Upper lobe of left lung (tissue), 6 donors: ENCODE results near the gene RALGAPA2. TPM values are rescaled to one million over a fixed set of nuclear protein-coding genes. Genes with fewer than 3 reads are reported as not detected.
A peak's percentile ranks its signal among the peaks of the same experiment; 100 is the strongest.

Source experiments
- ATAC-seq, 2 donors: fragments of 200-7000 bp; cut with Tn5 transposase; one replicate each; pipeline ENCODE4 v1.9.1; 2022; ENCODE audit warnings: mild to moderate bottlenecking in 2 of 2, moderate library complexity in 2 of 2; ENCODE audit not compliant: low FRiP score in 2 of 2
- DNase-seq, 2 donors: peaks; one replicate each; pipeline ENCODE4 v3.0.0-alpha.2; 2019 to 2020
- H3K27ac ChIP-seq, 4 donors: fragments of 200-600 bp; sonication (generic); one replicate each; pipeline ENCODE4 v1.5.1; 2016 to 2019
- H3K27me3 ChIP-seq, 4 donors: fragments of 200-600 bp; sonication (generic); one replicate each; pipeline ENCODE4 v1.5.1; 2017 to 2019
- H3K36me3 ChIP-seq, 4 donors: fragments of 200-600 bp; sonication (generic); one replicate each; pipeline ENCODE4 v1.5.1; 2016 to 2019
- H3K4me1 ChIP-seq, 4 donors: fragments of 200-600 bp; sonication (generic); one replicate each; pipeline ENCODE4 v1.5.1; 2018 to 2019
- H3K4me3 ChIP-seq, 4 donors: fragments of 200-600 bp; sonication (generic); one replicate each; pipeline ENCODE4 v1.5.1; 2017 to 2019; ENCODE audit warnings: mild to moderate bottlenecking in 2 of 4, moderate library complexity in 1 of 4
- H3K9me3 ChIP-seq, 4 donors: fragments of 200-600 bp; sonication (generic); one replicate each; pipeline ENCODE4 v1.5.1; 2018 to 2019
- EP300 ChIP-seq, 4 donors: sonication (generic); formaldehyde crosslinking; IDR thresholded peaks; one replicate each; pipeline ENCODE4 v1.5.1; 2017; ENCODE audit warnings: antibody characterized with exemption in 4 of 4, control low read depth in 2 of 4
- POLR2A ChIP-seq, 4 donors: fragments of 450-650 bp; IDR thresholded peaks; one replicate each; pipeline ENCODE4 v1.5.1; 2016 to 2017; ENCODE audit warnings: antibody characterized with exemption in 4 of 4, mild to moderate bottlenecking in 2 of 4
- POLR2AphosphoS5 ChIP-seq, 2 donors: sonication (generic); formaldehyde crosslinking; IDR thresholded peaks; one replicate each; pipeline ENCODE4 v1.5.1; 2017; ENCODE audit warnings: antibody characterized with exemption in 2 of 2
- WGBS, 2 donors: methylation state at CpG; one replicate each; pipeline ENCODE4 v1.1.5; 2017 to 2018; 5-methylcytosine and 5-hydroxymethylcytosine counted together
- total RNA-seq, 6 donors: library from RNA; depleted of rRNA in 4 of 6; stranded (reverse); fragments of >200 nt in 4 of 6; gene quantifications; one replicate each; pipeline versions ENCODE4 v1.1.0 to v1.2.1, GENCODE V29; 2016 to 2021
- TF ChIP-seq, protein P1 (sequence below), 6 experiments: fragments of 450-650 bp in 4 of 6; fragments of 200-600 bp in 2 of 6; sonication (generic) in 2 of 6; IDR thresholded peaks; one replicate each; pipeline ENCODE4 v1.5.1; 2016 to 2019; ENCODE audit warnings: antibody characterized with exemption in 6 of 6
- donor health status: DM: no; HTN: no; CAD: no; lungs with moderate emphysema.
- donor health status: DM: no; HTN: yes; CAD: no; lungs with severe emphysema.

RALGAPA2 gene
- total RNA-seq, 6 donors from 2014 or later, result 50.8 to 95.3 (median 65.3) TPM

DNA sequence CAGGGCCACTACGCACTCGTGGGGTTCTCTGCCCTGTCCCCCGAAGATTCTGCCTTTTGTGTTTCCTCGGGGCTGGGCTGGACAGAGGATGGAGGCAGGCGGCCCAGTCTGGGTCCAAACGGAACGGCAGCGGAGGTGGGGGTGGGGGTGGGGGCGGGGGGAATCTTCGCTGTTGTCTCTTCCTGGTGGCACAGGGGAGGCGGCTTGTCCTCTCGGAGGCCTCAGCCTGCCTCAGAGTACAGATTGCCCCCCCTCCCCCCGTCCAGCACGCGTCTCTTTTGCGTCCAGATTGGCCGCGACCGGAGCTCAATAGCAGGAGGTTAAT lies 345.9 kb downstream of the RALGAPA2 start:
- H3K4me1 ChIP-seq, result peaks cover 35 to 59% (median 41%) of the 10 kb centered on the region in 4 donors
- ATAC-seq (no peak), DNase-seq (no peak)
- WGBS, 2 donors, result 5 to 7% methylated on average over 4 to 9 of the region's 19 CpGs
- no peaks in the 10 kb centered on the region for H3K9me3 ChIP-seq
- peaks cover 0 to 81% (median 52%) of the 10 kb centered on the region in 4 donors for H3K27me3 ChIP-seq
- no peak for TF ChIP-seq POLR2A (IDR thresholded peaks at IDR 0.05)
- H3K36me3 ChIP-seq, result no peaks in the 10 kb centered on the region
- H3K4me3 ChIP-seq, result no peak overlapping the region
- H3K27ac ChIP-seq, result no peak overlapping the region

DNA sequence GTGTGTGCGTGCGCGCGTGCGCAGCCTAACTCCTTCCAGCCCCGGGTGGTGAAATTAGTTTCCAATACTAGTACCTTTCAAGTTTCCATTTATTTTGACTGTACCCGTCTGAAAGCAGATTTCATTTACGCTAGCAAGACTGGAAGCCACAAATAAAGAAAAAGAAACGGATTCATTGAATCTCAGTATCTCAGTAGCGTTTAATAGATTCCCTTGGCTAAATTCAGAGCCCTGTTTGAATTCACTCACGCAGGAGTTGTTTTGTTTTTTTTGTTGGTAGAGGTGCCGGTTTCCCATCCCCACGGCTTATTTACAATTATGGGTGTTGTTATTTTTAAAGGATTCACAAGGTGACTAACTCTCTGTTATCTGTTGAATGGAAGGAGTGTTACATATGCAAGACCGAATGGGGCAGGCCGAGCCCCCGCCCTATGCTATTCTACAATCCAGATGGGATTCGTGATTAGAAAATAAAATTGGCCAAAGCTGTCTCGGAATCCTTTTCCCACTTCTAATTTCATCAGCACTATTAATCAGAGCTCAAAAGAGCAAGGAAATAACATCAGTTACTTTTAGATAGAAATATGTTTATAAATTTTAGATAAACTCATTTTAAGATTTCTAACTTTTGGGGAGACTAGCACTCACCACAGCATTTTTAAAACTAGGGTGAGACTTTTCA lies 346.8 kb downstream of the RALGAPA2 start:
- no peaks in the 10 kb centered on the region for H3K36me3 ChIP-seq
- no peaks in the 10 kb centered on the region for H3K9me3 ChIP-seq
- H3K27ac ChIP-seq, result no peak overlapping the region
- H3K4me3 ChIP-seq, result no peak overlapping the region
- WGBS, 2 donors, result 12% methylated on average over 18 of the region's 18 CpGs
- peaks cover 35 to 60% (median 41%) of the 10 kb centered on the region in 4 donors for H3K4me1 ChIP-seq
- TF ChIP-seq POLR2A (IDR thresholded peaks at IDR 0.05) (no peak), EP300 (IDR thresholded peaks at IDR 0.05) (no peak), POLR2AphosphoS5 (IDR thresholded peaks at IDR 0.05) (no peak)
- TF ChIP-seq, protein P1, sequence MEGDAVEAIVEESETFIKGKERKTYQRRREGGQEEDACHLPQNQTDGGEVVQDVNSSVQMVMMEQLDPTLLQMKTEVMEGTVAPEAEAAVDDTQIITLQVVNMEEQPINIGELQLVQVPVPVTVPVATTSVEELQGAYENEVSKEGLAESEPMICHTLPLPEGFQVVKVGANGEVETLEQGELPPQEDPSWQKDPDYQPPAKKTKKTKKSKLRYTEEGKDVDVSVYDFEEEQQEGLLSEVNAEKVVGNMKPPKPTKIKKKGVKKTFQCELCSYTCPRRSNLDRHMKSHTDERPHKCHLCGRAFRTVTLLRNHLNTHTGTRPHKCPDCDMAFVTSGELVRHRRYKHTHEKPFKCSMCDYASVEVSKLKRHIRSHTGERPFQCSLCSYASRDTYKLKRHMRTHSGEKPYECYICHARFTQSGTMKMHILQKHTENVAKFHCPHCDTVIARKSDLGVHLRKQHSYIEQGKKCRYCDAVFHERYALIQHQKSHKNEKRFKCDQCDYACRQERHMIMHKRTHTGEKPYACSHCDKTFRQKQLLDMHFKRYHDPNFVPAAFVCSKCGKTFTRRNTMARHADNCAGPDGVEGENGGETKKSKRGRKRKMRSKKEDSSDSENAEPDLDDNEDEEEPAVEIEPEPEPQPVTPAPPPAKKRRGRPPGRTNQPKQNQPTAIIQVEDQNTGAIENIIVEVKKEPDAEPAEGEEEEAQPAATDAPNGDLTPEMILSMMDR (IDR thresholded peaks at IDR 0.05), result no peak
- ATAC-seq (no peak), DNase-seq (no peak)
- peaks cover 0 to 77% (median 47%) of the 10 kb centered on the region in 4 donors for H3K27me3 ChIP-seq

DNA sequence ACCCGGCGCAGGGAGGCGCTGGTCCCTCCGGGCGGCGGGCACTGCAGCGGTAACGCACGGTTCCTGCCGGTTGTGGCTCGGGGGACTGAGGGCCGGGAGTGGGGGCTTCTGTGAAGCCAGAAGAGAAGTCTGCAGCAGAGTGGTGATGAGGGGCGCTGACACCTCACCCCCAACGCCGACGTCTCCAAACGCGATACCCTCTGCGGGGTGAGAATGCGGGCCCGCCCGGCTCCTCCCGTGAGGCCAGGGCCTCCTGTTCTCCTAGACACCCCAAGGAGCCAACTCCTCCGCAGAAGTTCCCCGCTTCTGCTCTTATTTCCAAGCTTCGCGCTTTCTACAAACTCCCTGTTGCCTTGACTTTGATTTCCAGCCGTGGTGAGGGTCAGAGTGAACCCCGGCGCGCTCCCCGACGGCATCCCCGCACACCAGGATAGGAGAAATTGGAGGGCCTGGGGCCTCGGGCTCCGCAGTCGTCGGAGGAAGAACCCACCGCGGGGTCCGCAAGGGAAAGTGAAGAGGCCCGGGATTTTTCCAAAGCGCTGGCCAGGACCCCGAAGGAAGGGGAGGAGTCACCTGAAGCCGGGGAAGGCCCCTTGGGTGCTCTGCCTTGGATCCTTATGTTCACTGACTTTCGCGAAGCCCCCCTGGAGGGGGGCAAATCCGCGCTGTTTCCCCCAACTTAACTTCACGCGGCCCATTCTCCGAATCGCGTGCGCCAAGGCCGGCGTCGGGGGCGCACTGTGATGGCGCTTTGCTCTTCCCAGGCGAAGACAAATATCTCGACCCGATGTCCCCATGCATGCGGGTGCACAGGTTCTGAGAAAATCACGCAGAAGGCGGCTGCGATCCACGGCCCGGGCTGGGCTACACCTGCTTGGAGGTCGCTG lies 347.6 kb downstream of the RALGAPA2 start:
- H3K27me3 ChIP-seq, result peaks cover 0 to 71% (median 45%) of the 10 kb centered on the region in 4 donors
- whole genome bisulfite sequencing, 2 donors, result 5 to 6% methylated on average over 11 to 55 of the region's 70 CpGs
- ATAC-seq, result no peak

DNA sequence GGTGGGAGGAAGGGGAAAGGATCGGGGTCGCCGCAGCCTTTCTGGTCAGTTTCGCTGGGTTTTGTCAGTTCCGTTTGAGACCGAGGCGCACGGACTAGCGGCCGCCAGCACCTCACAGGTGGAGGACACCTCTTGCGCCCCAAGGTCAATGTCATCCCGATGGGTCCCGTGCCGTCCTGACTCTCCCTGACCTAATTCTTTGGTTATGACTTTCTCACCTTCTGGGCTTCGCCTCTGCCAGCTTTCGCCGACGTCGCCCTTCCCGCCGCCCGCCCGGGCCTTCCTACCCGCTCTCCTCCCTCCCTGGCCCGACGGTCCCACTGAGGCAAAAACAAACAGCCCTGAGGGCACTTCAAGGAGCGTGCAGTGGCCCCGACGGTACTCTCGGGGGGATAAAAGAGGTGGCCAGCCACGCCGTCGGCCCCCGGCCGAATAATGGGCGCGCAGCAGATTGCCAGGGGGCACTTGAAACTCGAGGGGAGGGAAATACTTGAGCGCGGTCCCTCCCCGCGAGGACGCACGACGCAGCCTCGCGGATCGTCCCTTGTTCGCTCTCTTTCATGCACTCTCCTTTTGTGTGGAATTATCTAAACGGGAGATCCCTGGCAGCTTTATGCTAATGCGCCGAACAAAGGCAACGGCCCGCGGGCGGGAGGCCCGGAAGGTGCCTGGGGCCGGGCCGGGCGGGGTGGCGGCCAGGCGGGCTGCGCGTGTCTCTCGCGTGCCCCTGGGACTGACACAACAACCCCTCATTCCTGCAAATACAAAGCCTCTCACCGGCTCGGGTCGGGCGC lies 348.4 kb downstream of the RALGAPA2 start:
- DNase-seq (peak in 1 of 2 donors; percentile 84), ATAC-seq (no peak)
- peaks cover 0 to 63% (median 38%) of the 10 kb centered on the region in 4 donors for H3K27me3 ChIP-seq
- 4 to 5% methylated on average over 26 to 70 of the region's 70 CpGs for WGBS, 2 donors
- H3K9me3 ChIP-seq, result no peaks in the 10 kb centered on the region
- H3K36me3 ChIP-seq, result no peaks in the 10 kb centered on the region
- peaks cover 31 to 57% (median 39%) of the 10 kb centered on the region in 4 donors for H3K4me1 ChIP-seq
- no peak for TF ChIP-seq POLR2A (IDR thresholded peaks at IDR 0.05)
- TF ChIP-seq POLR2AphosphoS5 (IDR thresholded peaks at IDR 0.05), result no peak
- TF ChIP-seq EP300 (IDR thresholded peaks at IDR 0.05), result no peak
- TF ChIP-seq, protein P1 (IDR thresholded peaks at IDR 0.05), result no peak
- H3K4me3 ChIP-seq, result no peak overlapping the region
- no peak overlapping the region for H3K27ac ChIP-seq

More for the DNA sequence above, 347.6 kb downstream of the RALGAPA2 start:
- H3K9me3 ChIP-seq, result no peaks in the 10 kb centered on the region
- TF ChIP-seq POLR2AphosphoS5 (IDR thresholded peaks at IDR 0.05), result no peak
- no peak for TF ChIP-seq POLR2A (IDR thresholded peaks at IDR 0.05)
- TF ChIP-seq, protein P1 (IDR thresholded peaks at IDR 0.05), result no peak
- TF ChIP-seq EP300 (IDR thresholded peaks at IDR 0.05), result no peak
- peak in 1 of 2 donors; percentile 66 for DNase-seq
- H3K36me3 ChIP-seq, result no peaks in the 10 kb centered on the region
- peaks cover 38 to 65% (median 47%) of the 10 kb centered on the region in 4 donors for H3K4me1 ChIP-seq
- H3K27ac ChIP-seq, result no peak overlapping the region
- H3K4me3 ChIP-seq, result no peak overlapping the region

DNA sequence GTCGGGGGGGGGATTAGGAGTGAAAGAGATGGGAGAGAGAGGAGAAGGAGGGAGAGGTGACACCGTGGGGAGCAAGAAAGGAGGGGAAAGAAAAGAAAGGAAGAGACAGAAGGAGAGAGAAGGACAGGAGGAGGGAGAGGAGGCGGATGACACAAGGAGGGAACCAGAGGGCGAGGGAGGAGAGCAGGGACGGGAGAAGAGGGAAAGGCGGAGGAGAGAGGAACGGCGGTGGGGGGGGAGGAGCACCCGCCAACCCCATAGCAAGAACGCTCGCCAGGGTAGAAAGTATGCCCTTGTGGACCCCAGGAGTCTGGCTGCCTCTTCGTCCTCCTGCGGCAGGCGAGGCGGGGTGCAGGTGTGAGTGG lies 349.0 kb downstream of the RALGAPA2 start:
- Histone ChIP-seq H3K9me3 (no peaks in the 10 kb centered on the region), H3K27me3 (peaks cover 0 to 57% (median 35%) of the 10 kb centered on the region in 4 donors), H3K36me3 (no peaks in the 10 kb centered on the region), H3K27ac (no peak overlapping the region), H3K4me3 (no peak overlapping the region), H3K4me1 (peaks cover 25 to 51% (median 36%) of the 10 kb centered on the region in 4 donors)
- WGBS, 2 donors, result 6 to 9% methylated on average over 14 to 15 of the region's 15 CpGs
- no peak for DNase-seq
- TF ChIP-seq EP300 (IDR thresholded peaks at IDR 0.05) (no peak), POLR2AphosphoS5 (IDR thresholded peaks at IDR 0.05) (no peak)
- ATAC-seq, result no peak
